ENCODE data around the gene MAPK10.
A peak's percentile ranks its signal among the peaks of the same experiment; 100 is the strongest.

- TF ChIP-seq, protein P1, sequence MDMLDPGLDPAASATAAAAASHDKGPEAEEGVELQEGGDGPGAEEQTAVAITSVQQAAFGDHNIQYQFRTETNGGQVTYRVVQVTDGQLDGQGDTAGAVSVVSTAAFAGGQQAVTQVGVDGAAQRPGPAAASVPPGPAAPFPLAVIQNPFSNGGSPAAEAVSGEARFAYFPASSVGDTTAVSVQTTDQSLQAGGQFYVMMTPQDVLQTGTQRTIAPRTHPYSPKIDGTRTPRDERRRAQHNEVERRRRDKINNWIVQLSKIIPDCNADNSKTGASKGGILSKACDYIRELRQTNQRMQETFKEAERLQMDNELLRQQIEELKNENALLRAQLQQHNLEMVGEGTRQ (IDR thresholded peaks at IDR 0.05): no peak
- TF ChIP-seq GATA3 (IDR thresholded peaks at IDR 0.05; ENCODE audit: borderline replicate concordance): peak; percentile 80; the same call in 1 of the 2 replicates
- TF ChIP-seq POLR2A (IDR thresholded peaks at IDR 0.05; ENCODE audit: low read length): no peak
- TF ChIP-seq, protein P2, sequence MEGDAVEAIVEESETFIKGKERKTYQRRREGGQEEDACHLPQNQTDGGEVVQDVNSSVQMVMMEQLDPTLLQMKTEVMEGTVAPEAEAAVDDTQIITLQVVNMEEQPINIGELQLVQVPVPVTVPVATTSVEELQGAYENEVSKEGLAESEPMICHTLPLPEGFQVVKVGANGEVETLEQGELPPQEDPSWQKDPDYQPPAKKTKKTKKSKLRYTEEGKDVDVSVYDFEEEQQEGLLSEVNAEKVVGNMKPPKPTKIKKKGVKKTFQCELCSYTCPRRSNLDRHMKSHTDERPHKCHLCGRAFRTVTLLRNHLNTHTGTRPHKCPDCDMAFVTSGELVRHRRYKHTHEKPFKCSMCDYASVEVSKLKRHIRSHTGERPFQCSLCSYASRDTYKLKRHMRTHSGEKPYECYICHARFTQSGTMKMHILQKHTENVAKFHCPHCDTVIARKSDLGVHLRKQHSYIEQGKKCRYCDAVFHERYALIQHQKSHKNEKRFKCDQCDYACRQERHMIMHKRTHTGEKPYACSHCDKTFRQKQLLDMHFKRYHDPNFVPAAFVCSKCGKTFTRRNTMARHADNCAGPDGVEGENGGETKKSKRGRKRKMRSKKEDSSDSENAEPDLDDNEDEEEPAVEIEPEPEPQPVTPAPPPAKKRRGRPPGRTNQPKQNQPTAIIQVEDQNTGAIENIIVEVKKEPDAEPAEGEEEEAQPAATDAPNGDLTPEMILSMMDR (IDR thresholded peaks at IDR 0.05): no peak
- TF ChIP-seq MYC (IDR thresholded peaks at IDR 0.05; ENCODE audit: borderline replicate concordance, low read length): no peak
- TF ChIP-seq MAZ (IDR thresholded peaks at IDR 0.05; ENCODE audit: borderline replicate concordance, low read depth, low read length): no peak
- TF ChIP-seq, protein P3, sequence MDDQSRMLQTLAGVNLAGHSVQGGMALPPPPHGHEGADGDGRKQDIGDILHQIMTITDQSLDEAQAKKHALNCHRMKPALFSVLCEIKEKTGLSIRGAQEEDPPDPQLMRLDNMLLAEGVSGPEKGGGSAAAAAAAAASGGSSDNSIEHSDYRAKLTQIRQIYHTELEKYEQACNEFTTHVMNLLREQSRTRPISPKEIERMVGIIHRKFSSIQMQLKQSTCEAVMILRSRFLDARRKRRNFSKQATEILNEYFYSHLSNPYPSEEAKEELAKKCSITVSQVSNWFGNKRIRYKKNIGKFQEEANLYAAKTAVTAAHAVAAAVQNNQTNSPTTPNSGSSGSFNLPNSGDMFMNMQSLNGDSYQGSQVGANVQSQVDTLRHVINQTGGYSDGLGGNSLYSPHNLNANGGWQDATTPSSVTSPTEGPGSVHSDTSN (IDR thresholded peaks at IDR 0.05): no peak
- no peak for TF ChIP-seq PHF8 (IDR thresholded peaks at IDR 0.05; ENCODE audit: borderline replicate concordance, low read depth)
- TF ChIP-seq, protein P4, sequence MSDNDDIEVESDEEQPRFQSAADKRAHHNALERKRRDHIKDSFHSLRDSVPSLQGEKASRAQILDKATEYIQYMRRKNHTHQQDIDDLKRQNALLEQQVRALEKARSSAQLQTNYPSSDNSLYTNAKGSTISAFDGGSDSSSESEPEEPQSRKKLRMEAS (IDR thresholded peaks at IDR 0.05): peak; percentile 21; the same call in 1 of the 2 replicates
Measured at GRCh38 chr4:86218746-86219473, 140.9 kb downstream of the MAPK10 start.
